Stromal cell of bone marrow (primary cell): ENCODE data around the gene NKX2-4.
"Not testable (repeated sequence)": the region's sequence is repeated elsewhere in the genome, so short reads cannot be mapped to it uniquely, and the experiment has no call there.

ENCODE experiments used
- DNase-seq: peaks from one replicate; pipeline ENCODE4 v3.0.0-alpha.2; 2012; ENCODE audit warnings: low read depth

Gene NKX2-4

DNA sequence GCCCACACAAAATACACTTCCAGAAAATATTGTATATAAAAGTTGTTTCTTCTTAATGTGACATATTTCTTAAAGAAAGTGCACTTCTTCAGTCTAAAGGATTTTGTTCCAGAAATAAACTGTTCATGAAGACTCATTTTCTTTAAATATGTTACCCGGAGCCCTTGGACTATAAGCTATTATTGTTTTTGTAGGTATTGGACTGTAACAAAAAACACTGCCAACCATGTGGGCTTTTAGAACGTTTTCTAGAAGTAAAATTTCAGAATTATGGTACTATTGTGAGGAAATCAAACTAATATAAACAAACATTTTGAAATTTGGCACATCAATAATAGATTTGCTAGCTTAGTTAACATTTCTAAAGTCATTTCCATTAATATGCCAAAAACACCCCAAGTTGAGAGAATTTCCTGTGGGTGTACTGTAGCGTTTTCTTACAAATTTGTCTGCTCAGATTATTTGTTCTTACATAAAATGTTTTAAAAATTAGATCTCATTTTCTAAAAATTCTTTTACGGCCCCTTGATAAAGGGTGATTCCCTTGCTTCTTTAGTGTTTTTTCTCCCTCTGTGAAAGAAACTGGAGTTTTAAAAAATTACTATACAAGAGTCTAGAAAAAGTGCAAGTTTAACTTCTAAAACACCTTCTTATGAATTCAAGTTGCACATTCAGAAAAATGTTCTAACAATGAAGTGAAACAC is 3.4 kb downstream of the NKX2-4 start:
- DNase-seq: no peak

DNA sequence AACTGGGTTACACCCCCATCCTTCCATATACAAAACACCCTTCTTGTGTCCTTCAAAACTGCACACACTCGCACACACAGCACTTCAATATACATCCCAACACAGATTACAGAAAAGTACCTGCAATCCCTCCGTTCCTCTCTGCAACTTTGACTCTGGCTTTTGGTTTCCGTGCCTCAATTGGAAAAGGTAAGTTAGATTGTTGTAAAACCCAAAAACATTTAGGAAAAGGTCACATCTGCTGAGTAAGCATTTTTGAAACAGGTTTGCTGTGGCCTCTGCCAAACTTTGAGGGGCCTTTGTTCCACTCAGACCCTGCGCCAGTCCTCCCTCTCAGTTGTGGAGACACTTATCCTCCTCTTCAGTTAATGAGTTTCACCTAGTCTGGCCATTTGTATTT is 4.2 kb downstream of the NKX2-4 start:
- no peak for DNase-seq

DNA sequence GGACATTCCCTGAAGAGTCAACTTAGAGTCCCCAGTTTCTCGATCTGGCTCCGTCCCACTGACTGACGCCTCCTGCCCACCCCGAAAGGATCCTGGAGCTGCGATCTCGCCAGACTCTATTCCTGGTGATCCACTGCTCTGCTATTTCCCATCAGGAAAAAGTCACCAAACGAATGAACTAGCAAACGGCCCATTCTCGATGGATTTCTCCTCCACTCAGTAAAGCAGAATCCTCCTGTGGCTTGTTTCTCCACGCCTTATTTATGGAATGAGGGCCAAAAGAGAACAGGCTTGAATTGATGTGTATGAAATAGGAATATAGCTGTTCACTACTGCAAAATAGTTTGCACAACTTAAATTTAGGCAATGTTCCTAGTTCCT is 5.4 kb downstream of the NKX2-4 start:
- DNase-seq: no peak

DNA sequence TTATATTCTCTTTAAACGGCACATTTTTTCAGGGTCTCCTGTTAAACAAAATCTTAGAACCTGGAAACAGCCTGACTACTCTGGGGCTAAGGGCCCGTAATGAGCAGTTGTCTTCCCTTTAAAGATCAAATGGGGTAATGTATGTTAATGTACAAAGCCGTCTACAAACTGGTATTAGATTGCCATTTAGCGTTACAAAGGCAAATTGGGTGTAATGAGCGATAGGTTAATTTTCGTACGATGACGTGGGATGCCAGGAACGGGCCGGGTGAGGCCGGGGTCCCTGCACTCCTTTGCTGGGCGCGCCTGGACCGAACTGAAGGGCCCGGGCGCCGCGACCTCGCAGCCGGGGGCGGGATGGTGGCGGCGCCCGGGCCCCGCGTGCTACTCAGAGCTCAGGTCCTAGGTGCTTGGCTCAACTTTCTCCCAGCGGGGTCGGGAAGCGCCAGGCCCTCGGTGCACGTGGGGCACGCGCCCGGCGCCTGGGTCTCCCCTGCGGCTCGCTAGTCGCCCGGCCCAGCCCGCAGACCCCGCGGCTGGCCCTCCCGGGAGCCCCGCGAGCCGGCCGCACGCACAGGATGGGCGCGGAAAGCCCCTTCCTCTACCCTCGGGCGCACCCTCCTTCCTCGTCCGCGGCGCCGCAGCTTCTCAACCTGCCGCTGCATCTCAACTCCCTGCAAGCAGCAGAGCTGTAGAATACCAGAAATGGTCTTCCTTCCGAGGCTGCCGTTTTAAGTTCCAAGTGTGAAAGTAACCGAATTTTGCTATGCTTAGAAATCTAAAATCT is 5.9 kb downstream of the NKX2-4 start:
- no peak for DNase-seq

DNA sequence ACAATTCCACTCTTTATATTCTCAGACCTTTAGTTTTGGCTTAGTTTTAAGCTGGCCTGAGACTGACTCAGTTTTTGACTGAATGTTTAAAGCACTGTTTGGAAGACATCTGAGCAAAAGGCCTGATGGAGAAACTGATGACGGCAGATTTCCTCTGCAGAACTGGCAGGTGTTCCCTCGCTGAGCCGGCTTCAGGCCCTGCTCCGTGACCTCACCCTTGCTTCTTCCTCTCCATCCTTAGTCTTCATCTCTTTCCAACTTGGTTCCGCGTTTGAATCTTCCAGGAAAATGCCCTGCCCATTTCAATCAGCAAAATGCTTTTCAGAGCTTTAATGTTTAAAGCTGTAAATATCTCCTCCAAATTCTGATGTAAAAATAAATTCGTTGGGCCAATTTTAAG is 6.6 kb downstream of the NKX2-4 start:
- no peak for DNase-seq

DNA sequence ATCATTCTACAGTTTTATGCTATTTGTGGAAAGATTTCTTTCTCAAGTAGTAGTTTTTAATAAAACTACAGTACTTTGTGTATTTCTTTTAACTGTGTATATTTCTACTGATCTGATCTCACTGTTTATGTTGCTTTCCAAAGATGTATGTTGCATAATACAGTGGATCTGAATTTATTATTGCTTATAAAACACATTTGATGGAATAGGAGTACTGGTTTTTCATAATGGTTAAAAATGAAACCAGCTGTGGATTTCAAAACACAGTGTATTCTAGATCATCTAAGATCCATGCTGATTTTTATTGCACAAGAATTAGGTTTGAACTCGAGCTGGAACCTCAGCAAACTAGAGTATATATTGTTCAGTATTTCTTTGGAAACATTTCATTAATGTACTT is 8.0 kb downstream of the NKX2-4 start:
- DNase-seq: no peak

DNA sequence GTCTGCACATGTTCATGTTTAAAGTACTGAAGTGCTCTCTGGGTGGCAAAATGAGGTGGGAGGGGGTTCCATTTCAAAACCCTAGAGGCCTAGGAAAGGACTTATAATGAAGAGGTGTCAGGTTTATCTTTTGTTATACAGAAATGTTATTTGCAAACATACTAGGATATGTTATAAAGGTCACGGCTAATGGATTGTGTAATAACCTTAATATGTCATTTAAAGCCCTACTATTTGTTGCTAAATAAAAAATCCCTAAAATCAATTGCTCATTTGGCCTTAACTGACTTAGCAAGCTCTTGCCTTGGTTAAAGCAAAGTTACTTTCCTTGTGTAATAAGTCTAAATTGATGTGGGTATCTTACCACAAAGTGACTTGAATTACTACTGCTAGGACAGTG is 8.8 kb downstream of the NKX2-4 start:
- DNase-seq: no peak

DNA sequence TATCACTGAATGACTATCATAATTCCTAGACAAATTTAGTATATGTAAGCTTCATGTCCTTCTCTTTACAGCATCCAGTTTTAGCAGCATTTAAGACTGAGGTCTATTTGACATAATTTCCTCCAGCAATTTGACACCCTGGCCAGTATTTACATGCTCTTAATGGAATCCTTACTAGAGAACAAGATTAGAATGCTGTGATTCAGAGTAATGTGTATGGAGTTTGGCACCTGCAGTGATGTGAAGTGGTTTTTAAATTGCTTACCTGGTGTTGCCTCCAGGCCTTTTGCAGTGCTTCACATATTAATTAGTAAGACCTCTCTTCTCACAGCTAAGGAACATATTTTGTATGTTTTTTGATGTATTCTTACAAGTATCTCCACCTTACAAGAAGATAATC is 9.8 kb downstream of the NKX2-4 start:
- no peak for DNase-seq

DNA sequence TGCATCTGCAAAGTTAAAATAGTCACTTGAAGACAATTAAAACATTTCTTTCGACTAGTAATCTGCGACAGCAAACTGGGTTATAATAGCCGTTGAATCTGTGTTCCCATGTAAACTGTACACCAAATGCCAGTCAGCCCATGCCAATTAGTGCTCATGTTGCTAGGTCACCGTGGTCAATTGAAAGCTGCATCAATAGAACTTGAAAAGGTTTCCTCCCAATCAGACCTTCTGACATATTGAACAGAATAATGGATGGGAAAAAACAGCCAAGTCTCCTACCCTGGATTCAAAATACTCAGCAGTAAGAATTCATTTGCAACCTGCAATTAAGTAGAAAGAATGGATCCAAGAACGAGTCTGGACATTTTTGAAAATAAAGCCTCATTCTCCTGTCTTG is 11.2 kb downstream of the NKX2-4 start:
- DNase-seq: no peak

DNA sequence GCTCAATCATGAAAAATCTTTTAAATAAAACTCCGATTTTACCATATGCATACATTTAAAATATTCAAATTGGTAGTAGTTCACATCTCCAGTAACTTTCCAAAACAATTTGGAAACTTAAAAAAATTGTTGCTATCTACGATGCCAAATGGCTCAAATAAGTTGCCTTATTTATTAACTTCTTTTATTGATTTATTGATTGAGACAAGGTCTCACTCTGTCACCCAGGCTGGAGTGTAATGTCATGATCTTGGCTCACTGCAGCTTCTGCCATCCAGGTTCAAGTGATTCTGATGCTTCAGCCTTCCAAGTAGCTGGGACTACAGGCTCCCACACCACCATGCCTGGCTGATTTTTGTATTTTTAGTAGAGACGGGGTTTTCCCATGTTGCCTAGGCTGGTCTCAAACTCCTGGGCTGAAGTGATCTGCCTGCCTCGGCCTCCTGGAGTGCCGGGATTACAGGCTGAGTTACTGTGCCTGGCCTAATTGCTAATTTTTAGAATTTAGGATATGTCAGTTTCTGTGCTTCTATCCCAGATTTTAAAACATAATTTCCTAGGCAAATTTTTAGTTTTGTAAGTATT is 12.9 kb downstream of the NKX2-4 start:
- no peak for DNase-seq

DNA sequence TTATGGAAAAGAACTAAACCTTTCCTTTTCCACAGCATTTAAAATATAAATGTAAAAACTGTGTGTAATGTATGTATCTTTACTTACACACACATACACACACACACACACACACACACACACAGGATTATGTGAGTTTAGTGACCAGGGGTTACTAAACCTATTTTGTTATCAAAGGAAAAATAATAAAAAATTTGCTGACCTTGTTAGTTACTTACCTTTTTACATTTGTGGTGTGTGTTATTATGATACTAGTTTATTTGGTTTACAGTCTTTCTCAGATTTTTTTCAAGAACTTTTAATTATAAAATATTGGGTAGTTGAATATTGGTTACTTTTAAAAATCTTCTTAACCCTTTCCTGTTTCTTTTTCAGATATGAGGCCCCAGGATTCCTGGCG is 15.7 kb downstream of the NKX2-4 start:
- DNase-seq: no peak

DNA sequence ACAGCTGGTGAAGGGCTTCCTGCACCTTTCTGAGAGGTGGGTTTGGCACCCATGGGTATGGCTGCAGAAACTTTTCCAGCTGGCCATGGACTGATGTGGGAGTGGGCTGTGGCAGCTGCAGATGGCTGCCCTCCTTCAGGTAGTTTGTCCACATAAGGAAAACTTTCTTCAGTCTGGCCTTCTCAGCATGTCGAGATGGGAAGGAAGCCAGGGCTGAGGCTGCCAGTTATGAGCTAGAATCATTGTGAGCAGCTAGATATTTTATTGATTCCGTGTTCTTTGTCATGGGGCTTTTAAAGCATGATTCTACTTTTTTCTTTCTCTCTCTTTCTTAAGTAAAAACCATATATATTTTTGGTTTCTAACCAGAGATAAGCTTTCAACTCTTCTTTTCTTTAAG is 16.6 kb downstream of the NKX2-4 start:
- DNase-seq: peak; percentile 9

DNA sequence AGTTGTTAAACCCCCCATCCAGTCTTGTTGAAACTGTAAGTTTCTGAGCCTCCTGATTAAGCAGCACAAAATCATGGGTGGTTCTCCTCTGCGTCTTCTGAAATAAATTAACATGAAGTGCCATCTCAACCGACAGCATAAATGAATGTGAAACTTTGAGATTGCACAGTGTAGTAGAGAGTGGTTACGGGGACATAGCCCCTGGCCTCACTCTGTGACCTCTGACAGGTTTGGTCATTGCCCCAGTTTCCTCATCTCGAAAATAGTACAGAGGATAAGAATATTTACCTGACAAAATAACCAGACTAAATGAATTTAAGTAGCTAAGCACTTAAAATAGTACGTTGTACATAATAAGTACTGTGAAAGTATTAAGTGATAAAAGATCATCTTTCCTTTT is 19.1 kb downstream of the NKX2-4 start:
- DNase-seq: no peak

DNA sequence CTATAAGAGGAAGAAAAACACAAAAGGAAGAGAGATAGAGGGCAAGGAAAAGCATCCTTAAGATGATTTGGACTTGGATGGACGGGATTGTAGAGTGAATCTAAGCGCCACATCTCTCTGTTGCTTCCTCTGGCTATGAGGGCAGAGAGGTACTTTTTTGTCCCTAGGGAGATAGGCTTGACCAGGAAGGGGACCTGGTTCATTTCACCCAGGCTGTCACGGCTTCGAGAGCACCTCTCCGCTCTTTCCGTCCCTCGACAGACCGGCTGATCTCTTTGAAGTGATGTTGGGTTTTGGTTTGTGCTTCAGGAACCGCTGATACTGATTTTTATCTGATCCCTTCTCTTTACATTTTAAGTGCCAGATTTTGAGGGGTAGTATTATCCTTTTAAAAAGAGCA is 19.6 kb downstream of the NKX2-4 start:
- DNase-seq: no peak

DNA sequence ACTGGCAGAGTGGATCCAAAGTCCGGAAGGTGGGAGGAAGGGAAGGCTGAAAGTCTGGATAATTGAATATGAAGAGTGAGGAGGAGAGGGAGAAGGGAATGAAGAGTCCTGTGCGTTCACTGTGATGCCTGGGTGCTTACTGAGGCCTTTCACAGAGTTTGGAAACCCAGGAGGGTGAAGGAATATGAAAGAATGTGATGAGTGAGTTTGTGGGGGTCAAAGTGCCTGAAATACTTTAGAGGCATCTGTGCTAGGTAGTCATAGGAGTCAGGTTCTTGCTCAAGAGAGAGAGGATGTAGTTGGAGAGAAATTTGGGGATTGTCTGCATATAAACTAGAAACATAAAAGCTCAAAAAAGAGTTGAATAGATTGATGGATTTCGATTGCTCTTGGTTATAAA is 20.7 kb downstream of the NKX2-4 start:
- DNase-seq: no peak

DNA sequence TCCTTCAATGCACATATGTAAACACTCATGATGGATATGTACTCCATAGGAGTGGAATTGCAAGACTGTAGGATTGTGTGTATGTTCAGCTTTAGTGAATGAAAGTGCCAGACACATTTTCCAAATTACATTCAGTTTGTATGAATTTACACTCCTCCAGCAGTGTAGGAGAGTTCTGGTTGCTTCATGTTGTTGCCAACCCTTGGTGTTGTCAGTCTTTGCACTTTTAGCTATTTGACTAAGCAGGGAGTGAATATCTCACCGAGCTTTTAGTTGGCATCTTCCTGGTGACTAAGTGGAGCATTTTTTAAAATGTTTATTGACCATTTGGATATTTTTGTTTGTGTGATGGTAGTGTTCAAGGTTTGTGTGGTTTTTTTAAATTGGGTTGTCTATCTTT is 23.9 kb downstream of the NKX2-4 start:
- DNase-seq: no peak

DNA sequence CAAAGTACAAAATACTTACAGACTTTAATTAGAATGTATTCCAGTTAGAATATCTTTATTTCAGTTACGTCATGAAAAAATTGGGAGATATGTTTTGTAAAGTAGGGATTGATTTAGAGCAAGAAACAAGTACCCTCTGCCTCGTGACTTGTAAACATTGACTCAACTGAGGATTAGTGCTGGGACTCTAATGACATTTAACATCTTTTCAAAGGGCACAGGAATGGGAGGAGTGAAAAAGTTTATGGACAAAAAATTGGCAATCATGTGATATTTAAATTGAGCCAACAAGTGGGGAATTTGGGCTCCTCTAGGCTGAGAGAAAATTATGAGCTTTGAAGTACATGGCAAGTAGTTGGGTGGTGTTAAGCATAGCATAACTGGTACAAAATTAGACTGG is 25.3 kb downstream of the NKX2-4 start:
- no peak for DNase-seq

DNA sequence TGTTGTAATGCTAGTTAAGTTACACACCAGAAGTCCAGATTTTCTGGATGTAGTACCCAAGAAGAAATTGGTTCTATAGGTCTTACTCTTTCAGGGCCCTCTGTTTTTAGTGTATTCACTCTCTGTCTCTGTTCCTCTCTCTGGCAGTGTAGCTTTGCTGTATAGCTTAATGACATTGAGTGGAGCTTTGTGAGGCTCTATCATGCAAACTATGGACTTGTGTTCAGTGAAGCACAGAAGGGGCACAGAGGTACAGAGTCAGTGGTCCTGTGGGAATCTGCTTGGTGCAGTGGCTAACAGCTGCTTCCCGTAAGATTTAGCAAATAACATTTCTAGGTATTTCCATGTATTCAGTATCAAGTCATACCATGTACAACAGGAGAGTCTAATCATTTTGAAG is 26.1 kb downstream of the NKX2-4 start:
- no peak for DNase-seq

DNA sequence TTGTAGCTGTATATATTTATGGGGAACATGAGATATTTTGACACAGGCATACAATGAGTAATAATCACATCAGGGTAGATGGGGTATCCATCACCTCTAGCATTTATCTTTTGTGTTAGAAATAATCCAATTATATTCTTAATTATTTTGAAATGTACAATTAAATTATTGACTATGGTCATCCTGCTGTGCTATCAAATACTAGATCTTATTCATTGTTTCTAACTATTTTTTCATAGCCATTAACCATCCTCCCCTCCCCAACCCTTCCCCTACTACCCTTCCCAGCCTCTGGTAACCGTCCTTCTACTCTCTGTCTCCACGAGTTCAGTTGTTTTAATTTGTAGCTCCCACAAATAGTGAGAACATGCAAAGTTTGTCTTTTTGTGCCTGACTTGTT is 28.5 kb downstream of the NKX2-4 start:
- DNase-seq: no peak

DNA sequence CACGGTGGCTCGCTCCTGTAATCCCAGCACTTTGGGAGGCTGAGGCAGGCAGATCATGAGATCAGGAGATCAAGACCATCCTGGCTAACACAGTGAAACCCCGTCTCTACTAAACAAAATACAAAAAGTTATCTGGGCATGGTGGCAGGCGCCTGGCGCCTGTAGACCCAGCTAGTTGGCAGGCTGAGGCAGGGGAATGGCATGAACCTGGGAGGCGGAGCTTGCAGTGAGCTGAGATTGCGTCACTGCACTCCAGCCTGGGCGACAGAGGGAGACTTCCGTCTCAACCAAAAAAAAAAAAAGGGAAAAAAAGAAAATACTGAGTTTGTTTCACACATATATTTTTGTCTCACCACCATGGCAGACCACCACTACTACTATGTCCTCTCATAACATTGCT is 31.1 kb downstream of the NKX2-4 start:
- DNase-seq: not testable (repeated sequence)

DNA sequence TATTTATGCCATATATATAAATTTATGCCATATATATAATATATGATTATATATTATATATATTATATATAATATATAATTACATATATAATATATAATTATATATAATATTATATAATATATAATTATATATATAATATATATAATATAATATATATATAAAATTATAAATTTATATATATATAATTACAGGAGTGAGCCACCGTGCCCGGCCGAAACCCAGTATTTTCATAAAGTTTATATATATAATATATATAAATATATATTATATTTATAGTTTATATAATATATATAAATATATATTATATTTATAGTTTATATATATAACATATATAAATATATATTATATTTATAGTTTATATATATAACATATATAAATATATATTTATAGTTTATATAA is 31.6 kb downstream of the NKX2-4 start:
- no peak for DNase-seq

DNA sequence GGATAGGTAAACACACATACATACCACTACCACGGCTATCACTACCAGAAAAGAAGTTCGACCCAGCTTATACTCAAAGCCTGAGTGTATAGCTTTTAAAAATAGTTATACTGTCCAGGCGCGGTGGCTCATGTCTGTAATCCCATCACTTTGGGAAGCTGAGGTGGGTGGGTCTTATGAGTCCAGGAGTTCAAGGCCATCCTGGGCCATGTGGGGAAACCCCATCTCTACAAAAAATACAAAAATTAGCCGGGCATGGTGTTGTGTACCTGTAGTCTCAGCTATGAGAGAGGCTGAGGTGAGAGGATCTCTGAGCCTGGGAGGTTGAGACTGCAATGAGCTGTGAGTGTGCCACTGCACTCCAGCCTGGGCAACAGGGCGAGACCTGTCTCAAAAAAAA is 32.9 kb downstream of the NKX2-4 start:
- no peak for DNase-seq

DNA sequence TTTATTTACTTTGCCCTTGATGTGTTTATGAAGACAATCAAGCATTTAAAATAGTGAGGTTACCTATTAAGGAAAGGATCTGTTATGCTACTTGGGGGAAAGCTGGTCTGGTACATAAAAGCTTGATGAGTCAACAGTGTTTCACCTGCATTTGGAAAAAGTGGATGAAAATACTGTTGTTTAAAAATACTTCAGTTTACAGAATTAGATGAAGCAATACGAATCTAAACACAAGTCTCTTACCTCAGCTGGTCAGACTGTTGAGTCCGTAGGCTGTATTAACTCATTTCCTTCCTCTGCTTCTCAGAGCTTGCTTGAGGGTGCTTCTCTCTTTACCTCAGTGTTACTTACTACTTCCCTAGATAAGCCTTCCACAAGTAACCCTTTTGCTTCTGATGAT is 36.1 kb downstream of the NKX2-4 start:
- DNase-seq: no peak

DNA sequence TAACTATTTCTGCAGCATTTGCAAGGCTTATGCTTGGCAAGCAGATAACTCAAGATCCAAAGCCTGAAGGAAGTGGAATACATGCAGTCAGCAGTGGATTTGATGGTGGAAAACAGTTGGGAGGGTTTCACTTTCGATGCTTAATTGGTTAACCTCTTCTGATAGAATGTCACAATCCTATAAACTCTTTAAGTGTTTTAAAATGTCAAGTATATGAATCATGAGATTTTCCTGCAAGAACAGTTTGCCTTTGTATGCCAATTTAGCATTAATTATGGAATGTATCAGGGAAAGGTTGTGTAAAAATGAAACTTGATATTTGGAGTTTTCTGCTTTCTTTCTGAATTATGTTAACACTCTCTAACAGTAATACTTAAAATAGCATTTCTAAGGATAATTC is 36.6 kb downstream of the NKX2-4 start:
- peak; percentile 2 for DNase-seq
